ENCODE results near the gene SLC16A5.

GRCh38 chr17:75086496-75087181, 1.1 kb upstream of the SLC16A5 start:
- TF ChIP-seq POLR2A (IDR thresholded peaks at IDR 0.05; ENCODE audit: low read depth, low read length): no peak
- no peak for TF ChIP-seq SPI1 (IDR thresholded peaks at IDR 0.05; ENCODE audit: low read depth, low read length)
- TF ChIP-seq TAF1 (IDR thresholded peaks at IDR 0.05; ENCODE audit: low read depth, low read length): no peak
- no peak for TF ChIP-seq POLR2AphosphoS5 (IDR thresholded peaks at IDR 0.05; ENCODE audit: low read depth, low read length)
- TF ChIP-seq PAX5 (IDR thresholded peaks at IDR 0.05; ENCODE audit: insufficient read depth, low read length, severe bottlenecking): no peak
